Trophoblast cell (in vitro differentiated cells and primary cell): ENCODE results near the gene AMACR.

Experiments
- DNase-seq, 2 donors: peaks; one replicate each; pipeline ENCODE4 v3.0.0-alpha.2; 2016
- H2AFZ ChIP-seq: 2 replicates; pipeline ENCODE4 v1.6.1; 2013; ENCODE audit warnings: low read length, moderate library complexity, mild to moderate bottlenecking; ENCODE audit not compliant: insufficient read depth, poor library complexity
- H2AK5ac ChIP-seq: 2 replicates; pipeline ENCODE4 v1.6.1; 2013; ENCODE audit warnings: mild to moderate bottlenecking, low read length
- H2BK120ac ChIP-seq: 2 replicates; pipeline ENCODE4 v1.6.1; 2013; ENCODE audit warnings: low read length, mild to moderate bottlenecking, moderate library complexity; ENCODE audit not compliant: insufficient read depth, poor library complexity
- H2BK12ac ChIP-seq: 2 replicates; pipeline ENCODE4 v1.6.1; 2013; ENCODE audit warnings: mild to moderate bottlenecking, low read length, moderate library complexity
- H2BK5ac ChIP-seq: 2 replicates; pipeline ENCODE4 v1.6.1; 2013; ENCODE audit warnings: low read length, low read depth, moderate library complexity, mild to moderate bottlenecking; ENCODE audit not compliant: poor library complexity
- H3K14ac ChIP-seq: 2 replicates; pipeline ENCODE4 v1.6.1; 2013; ENCODE audit warnings: mild to moderate bottlenecking, low read length
- H3K18ac ChIP-seq: 2 replicates; pipeline ENCODE4 v1.6.1; 2013; ENCODE audit warnings: mild to moderate bottlenecking, low read length
- H3K23ac ChIP-seq: 2 replicates; pipeline ENCODE4 v1.6.1; 2013; ENCODE audit warnings: low read length
- H3K27ac ChIP-seq: 2 replicates; pipeline ENCODE4 v1.5.1; 2013; ENCODE audit warnings: low read depth, mild to moderate bottlenecking, inconsistent platforms, low read length, moderate library complexity
- H3K27me3 ChIP-seq: 2 replicates; pipeline ENCODE4 v1.6.1; 2013; ENCODE audit warnings: inconsistent platforms, mild to moderate bottlenecking, low read length, moderate library complexity; ENCODE audit not compliant: insufficient read depth
- H3K36me3 ChIP-seq, 2 experiments: 1 replicate in 1 of 2; 2 replicates in 1 of 2; pipeline ENCODE4 v1.6.1; 2013; ENCODE audit warnings: low read length in 2 of 2, mild to moderate bottlenecking in 2 of 2, moderate library complexity in 1 of 2; ENCODE audit not compliant: insufficient read depth in 2 of 2, control insufficient read depth in 1 of 2
- H3K4ac ChIP-seq: 2 replicates; pipeline ENCODE4 v1.6.1; 2013; ENCODE audit warnings: low read depth, mild to moderate bottlenecking, low read length, moderate library complexity
- H3K4me1 ChIP-seq, 2 experiments: 1 replicate in 1 of 2; 2 replicates in 1 of 2; pipeline ENCODE4 v1.6.1; 2013; ENCODE audit warnings: low read length in 2 of 2, mild to moderate bottlenecking in 2 of 2, moderate library complexity in 1 of 2; ENCODE audit not compliant: insufficient read depth in 2 of 2, control insufficient read depth in 1 of 2
- H3K4me2 ChIP-seq: 2 replicates; pipeline ENCODE4 v1.6.1; 2013; ENCODE audit warnings: inconsistent platforms, mild to moderate bottlenecking, low read length, moderate library complexity
- H3K4me3 ChIP-seq: 2 replicates; pipeline ENCODE4 v1.5.1; 2013; ENCODE audit warnings: mild to moderate bottlenecking, low read depth, low read length, inconsistent platforms
- H3K79me1 ChIP-seq: one replicate; pipeline ENCODE4 v1.6.1; 2013; ENCODE audit warnings: low read length
- H3K79me2 ChIP-seq: 2 replicates; pipeline ENCODE4 v1.6.1; 2013; ENCODE audit warnings: low read length, mild to moderate bottlenecking; ENCODE audit not compliant: control insufficient read depth, insufficient read depth, poor library complexity
- H3K9ac ChIP-seq: 2 replicates; pipeline ENCODE4 v1.6.1; 2013; ENCODE audit warnings: mild to moderate bottlenecking, low read length
- H3K9me3 ChIP-seq: 2 replicates; pipeline ENCODE4 v1.6.1; 2013; ENCODE audit warnings: low read depth, mild to moderate bottlenecking, control low read depth, inconsistent platforms, low read length; ENCODE audit not compliant: insufficient read depth
- H4K12ac ChIP-seq: 2 replicates; pipeline ENCODE4 v1.6.1; 2013; ENCODE audit warnings: low read depth, mild to moderate bottlenecking, low read length, moderate library complexity
- H4K8ac ChIP-seq: 2 replicates; pipeline ENCODE4 v1.6.1; 2013; ENCODE audit warnings: low read depth, mild to moderate bottlenecking, low read length, moderate library complexity
- H4K91ac ChIP-seq: one replicate; pipeline ENCODE4 v1.6.1; 2013; ENCODE audit warnings: low read depth, mild to moderate bottlenecking, low read length, moderate library complexity
- WGBS: extraction: QIAGEN DNeasy Blood & Tissue Kit; methylation state at CpG from one replicate; pipeline ENCODE4 v1.1.7; 2013; ENCODE audit warnings: missing lambda C conversion rate; ENCODE audit not compliant: insufficient read length, insufficient coverage; ENCODE audit errors: extremely low coverage; 5-methylcytosine and 5-hydroxymethylcytosine counted together

The AMACR gene

GRCh38 chr5:34016750-34017149, 8.9 kb upstream of the AMACR start:
- no peak overlapping the region for H2AFZ ChIP-seq
- H3K18ac ChIP-seq: no peak overlapping the region
- H3K27me3 ChIP-seq: no peaks in the 10 kb centered on the region
- no peak overlapping the region for H2BK5ac ChIP-seq
- no peak for DNase-seq
- H2BK12ac ChIP-seq: no peak overlapping the region
- no peak overlapping the region for H4K91ac ChIP-seq
- no peak overlapping the region for H2BK120ac ChIP-seq
- H3K79me2 ChIP-seq: no peaks in the 10 kb centered on the region
- H3K4me3 ChIP-seq: no peak overlapping the region
- no peak overlapping the region for H3K27ac ChIP-seq
- H3K79me1 ChIP-seq: no peaks in the 10 kb centered on the region
- H3K14ac ChIP-seq: no peak overlapping the region
- H3K36me3 ChIP-seq: no peaks in the 10 kb centered on the region
- H3K4me1 ChIP-seq: peaks cover 2 to 11% of the 10 kb centered on the region in 2 experiments
- H2AK5ac ChIP-seq: no peak overlapping the region
- H3K4ac ChIP-seq: no peak overlapping the region
- no peak overlapping the region for H3K4me2 ChIP-seq
- WGBS: no CpG with 5 or more reads among the region's 2 CpGs
- H3K9ac ChIP-seq: no peak overlapping the region
- no peak overlapping the region for H4K12ac ChIP-seq
- H3K9me3 ChIP-seq: no peaks in the 10 kb centered on the region
- no peak overlapping the region for H3K23ac ChIP-seq
- no peak overlapping the region for H4K8ac ChIP-seq

GRCh38 chr5:34016222-34016621, 8.4 kb upstream of the AMACR start:
- Histone ChIP-seq H3K4me3 (no peak overlapping the region), H3K79me2 (no peaks in the 10 kb centered on the region), H3K23ac (no peak overlapping the region), H3K79me1 (no peaks in the 10 kb centered on the region), H4K8ac (no peak overlapping the region), H2BK5ac (no peak overlapping the region), H2BK12ac (no peak overlapping the region), H3K4ac (no peak overlapping the region), H3K9ac (no peak overlapping the region), H2AK5ac (no peak overlapping the region), H3K14ac (no peak overlapping the region), H2AFZ (no peak overlapping the region), H4K12ac (no peak overlapping the region), H3K27me3 (no peaks in the 10 kb centered on the region), H3K9me3 (no peaks in the 10 kb centered on the region), H3K4me2 (no peak overlapping the region), H3K36me3 (no peaks in the 10 kb centered on the region), H3K4me1 (peaks cover 2 to 8% of the 10 kb centered on the region in 2 experiments), H4K91ac (no peak overlapping the region), H3K18ac (no peak overlapping the region), H3K27ac (no peak overlapping the region), H2BK120ac (no peak overlapping the region)
- WGBS: no CpG with 5 or more reads among the region's 5 CpGs
- no peak for DNase-seq

GRCh38 chr5:34015120-34015822, 7.4 kb upstream of the AMACR start:
- no peak overlapping the region for H2BK5ac ChIP-seq
- H3K27me3 ChIP-seq: no peaks in the 10 kb centered on the region
- H2AFZ ChIP-seq: no peak overlapping the region
- H4K8ac ChIP-seq: no peak overlapping the region
- H3K36me3 ChIP-seq: no peaks in the 10 kb centered on the region
- no peak overlapping the region for H4K12ac ChIP-seq
- no peak overlapping the region for H2AK5ac ChIP-seq
- H2BK120ac ChIP-seq: no peak overlapping the region
- H3K23ac ChIP-seq: no peak overlapping the region
- no peak overlapping the region for H3K27ac ChIP-seq
- H2BK12ac ChIP-seq: no peak overlapping the region
- no peaks in the 10 kb centered on the region for H3K79me1 ChIP-seq
- H3K9me3 ChIP-seq: no peaks in the 10 kb centered on the region
- no peaks in the 10 kb centered on the region for H3K4me1 ChIP-seq
- no peak overlapping the region for H4K91ac ChIP-seq
- H3K79me2 ChIP-seq: no peaks in the 10 kb centered on the region
- no peak overlapping the region for H3K18ac ChIP-seq
- no CpG with 5 or more reads among the region's 4 CpGs for WGBS
- H3K4me2 ChIP-seq: no peak overlapping the region
- H3K4me3 ChIP-seq: no peak overlapping the region
- no peak overlapping the region for H3K4ac ChIP-seq
- H3K9ac ChIP-seq: no peak overlapping the region
- DNase-seq: no peak
- H3K14ac ChIP-seq: no peak overlapping the region

- H4K8ac ChIP-seq: no peak overlapping the region
- H3K4me2 ChIP-seq: no peak overlapping the region
- H2AFZ ChIP-seq: no peak overlapping the region
- H3K14ac ChIP-seq: no peak overlapping the region
- H3K79me1 ChIP-seq: no peaks in the 10 kb centered on the region
- no peak overlapping the region for H2BK120ac ChIP-seq
- no CpG with 5 or more reads among the region's 2 CpGs for WGBS
- no peak overlapping the region for H3K23ac ChIP-seq
- no peak for DNase-seq
- no peaks in the 10 kb centered on the region for H3K36me3 ChIP-seq
- H3K4me3 ChIP-seq: no peak overlapping the region
- no peak overlapping the region for H2BK5ac ChIP-seq
- no peak overlapping the region for H3K4ac ChIP-seq
- H3K9me3 ChIP-seq: no peaks in the 10 kb centered on the region
- H4K12ac ChIP-seq: no peak overlapping the region
- no peak overlapping the region for H3K9ac ChIP-seq
- no peaks in the 10 kb centered on the region for H3K79me2 ChIP-seq
- H3K27me3 ChIP-seq: no peaks in the 10 kb centered on the region
- H2AK5ac ChIP-seq: no peak overlapping the region
- H2BK12ac ChIP-seq: no peak overlapping the region
- H3K18ac ChIP-seq: no peak overlapping the region
- H3K4me1 ChIP-seq: no peaks in the 10 kb centered on the region
- no peak overlapping the region for H3K27ac ChIP-seq
- H4K91ac ChIP-seq: no peak overlapping the region
Observed at GRCh38 chr5:34014626-34015025, 6.8 kb upstream of the AMACR start.
